ENCODE measurements around the gene TAF4.

TAF4 gene

GRCh38 chr20:61929971-61930666 is 135.6 kb downstream of the TAF4 start:
- H3K4me3 ChIP-seq (ENCODE audit: low read depth, low read length): no peak overlapping the region
- TF ChIP-seq CTCF (IDR thresholded peaks at IDR 0.05; ENCODE audit: borderline replicate concordance, insufficient read depth, low read depth, low read length): no peak

- TF ChIP-seq CTCF (IDR thresholded peaks at IDR 0.05; ENCODE audit: borderline replicate concordance, insufficient read depth, low read depth, low read length): no peak
- H3K4me3 ChIP-seq (ENCODE audit: low read depth, low read length): no peak overlapping the region
Observed at GRCh38 chr20:61929561-61929960, 136.1 kb downstream of the TAF4 start.

GRCh38 chr20:61927826-61928541 is 137.7 kb downstream of the TAF4 start:
- H3K4me3 ChIP-seq (ENCODE audit: low read depth, low read length): no peak overlapping the region
- TF ChIP-seq CTCF (IDR thresholded peaks at IDR 0.05; ENCODE audit: borderline replicate concordance, insufficient read depth, low read depth, low read length): no peak

- TF ChIP-seq CTCF (IDR thresholded peaks at IDR 0.05; ENCODE audit: borderline replicate concordance, insufficient read depth, low read depth, low read length): no peak
- no peak overlapping the region for H3K4me3 ChIP-seq (ENCODE audit: low read depth, low read length)
Observed at GRCh38 chr20:61927193-61927825, 138.4 kb downstream of the TAF4 start.

DNA sequence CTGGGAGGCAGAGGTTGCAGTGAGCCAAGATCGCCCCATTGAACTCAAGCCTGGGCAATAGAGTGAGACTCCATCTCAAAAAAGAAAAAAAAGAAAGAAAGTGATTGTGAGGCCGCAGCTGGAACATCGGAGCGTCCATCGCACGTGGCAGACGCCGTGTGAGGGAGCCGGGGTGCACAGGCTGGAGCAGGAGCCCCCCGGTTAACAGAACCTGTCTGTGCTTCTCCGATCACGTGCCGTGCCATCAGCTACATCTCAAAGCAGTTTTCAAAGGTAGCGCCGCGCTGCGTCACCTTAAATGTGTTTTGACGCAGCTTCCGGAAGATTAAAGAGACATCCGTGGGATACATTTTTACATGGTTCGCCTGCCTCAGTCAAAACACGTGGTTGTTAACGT is 138.9 kb downstream of the TAF4 start:
- TF ChIP-seq CTCF (IDR thresholded peaks at IDR 0.05; ENCODE audit: borderline replicate concordance, insufficient read depth, low read depth, low read length): no peak
- no peak overlapping the region for H3K4me3 ChIP-seq (ENCODE audit: low read depth, low read length)

DNA sequence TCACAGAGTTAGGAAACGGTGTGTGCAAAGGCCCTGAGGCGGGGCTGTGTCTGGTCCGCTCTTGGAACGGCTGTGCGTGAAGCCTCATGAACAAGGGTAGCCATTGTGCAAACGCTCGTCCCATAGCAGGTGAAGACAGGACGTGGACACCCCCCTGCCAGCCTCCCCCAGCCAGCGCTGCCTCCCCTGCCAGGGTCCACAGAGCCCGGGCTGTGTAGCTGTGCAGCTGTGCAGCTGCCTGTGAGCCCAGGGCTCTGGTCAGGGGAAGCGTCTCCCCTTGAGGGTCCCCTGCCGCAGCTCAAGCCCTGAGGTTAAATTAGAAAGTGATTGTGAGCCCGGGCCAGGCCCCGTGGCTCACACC is 139.4 kb downstream of the TAF4 start:
- no peak for TF ChIP-seq CTCF (IDR thresholded peaks at IDR 0.05; ENCODE audit: borderline replicate concordance, insufficient read depth, low read depth, low read length)
- no peak overlapping the region for H3K4me3 ChIP-seq (ENCODE audit: low read depth, low read length)
